Right lobe of liver (tissue), 4 donors: Measurements from ENCODE around the gene ARHGEF10L.

Experiments
- CTCF ChIP-seq, 4 donors: fragments of 200-600 bp in 3 of 4; fragments of 450-650 bp in 1 of 4; IDR thresholded peaks; one replicate each; pipeline versions ENCODE4 v1.5.1 to v1.8.0; 2016 to 2022; ENCODE audit warnings: antibody characterized with exemption in 4 of 4, mild to moderate bottlenecking in 2 of 4
- POLR2A ChIP-seq: fragments of 450-650 bp; IDR thresholded peaks from one replicate; pipeline ENCODE4 v1.6.1; 2017; ENCODE audit warnings: antibody characterized with exemption, mild to moderate bottlenecking
- donor health status: DM: no; HTN: no; CAD: no.
- donor health status: DM: no; HTN: no; CAD: no.
- donor health status: DM: no; HTN: yes; CAD: no.

- TF ChIP-seq CTCF (IDR thresholded peaks at IDR 0.05) (no peak), POLR2A (no peak)
Observed at GRCh38 chr1:17597651-17598050, 58.2 kb downstream of the ARHGEF10L start.
